ENCODE data around the gene HHATL.

Gene HHATL

DNA sequence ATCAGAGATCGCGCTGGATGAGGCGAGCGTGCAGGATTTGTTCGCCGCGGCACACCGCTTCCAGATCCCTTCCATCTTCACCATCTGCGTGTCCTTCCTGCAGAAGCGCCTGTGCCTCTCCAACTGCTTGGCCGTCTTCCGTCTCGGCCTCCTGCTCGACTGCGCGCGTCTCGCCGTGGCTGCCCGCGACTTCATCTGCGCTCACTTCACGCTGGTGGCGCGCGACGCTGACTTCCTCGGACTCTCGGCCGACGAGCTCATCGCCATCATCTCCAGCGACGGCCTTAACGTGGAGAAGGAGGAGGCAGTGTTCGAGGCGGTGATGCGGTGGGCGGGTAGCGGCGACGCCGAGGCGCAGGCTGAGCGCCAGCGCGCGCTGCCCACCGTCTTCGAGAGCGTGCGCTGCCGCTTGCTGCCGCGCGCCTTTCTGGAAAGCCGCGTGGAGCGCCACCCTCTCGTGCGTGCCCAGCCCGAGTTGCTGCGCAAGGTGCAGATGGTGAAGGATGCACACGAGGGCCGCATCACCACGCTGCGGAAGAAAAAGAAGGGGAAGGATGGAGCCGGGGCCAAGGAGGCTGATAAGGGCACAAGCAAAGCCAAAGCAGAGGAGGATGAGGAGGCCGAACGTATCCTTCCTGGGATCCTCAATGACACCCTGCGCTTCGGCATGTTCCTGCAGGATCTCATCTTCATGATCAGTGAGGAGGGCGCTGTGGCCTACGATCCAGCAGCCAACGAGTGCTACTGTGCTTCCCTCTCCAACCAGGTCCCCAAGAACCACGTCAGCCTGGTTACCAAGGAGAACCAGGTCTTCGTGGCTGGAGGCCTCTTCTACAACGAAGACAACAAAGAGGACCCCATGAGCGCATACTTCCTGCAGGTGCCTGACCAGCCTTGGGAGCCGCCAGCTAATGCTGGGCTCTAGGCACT, 16.4 kb downstream of the HHATL start:
- in situ Hi-C loops (cut with MboI; ENCODE audit: low sequenced_read_pairs) = no loop called here

DNA sequence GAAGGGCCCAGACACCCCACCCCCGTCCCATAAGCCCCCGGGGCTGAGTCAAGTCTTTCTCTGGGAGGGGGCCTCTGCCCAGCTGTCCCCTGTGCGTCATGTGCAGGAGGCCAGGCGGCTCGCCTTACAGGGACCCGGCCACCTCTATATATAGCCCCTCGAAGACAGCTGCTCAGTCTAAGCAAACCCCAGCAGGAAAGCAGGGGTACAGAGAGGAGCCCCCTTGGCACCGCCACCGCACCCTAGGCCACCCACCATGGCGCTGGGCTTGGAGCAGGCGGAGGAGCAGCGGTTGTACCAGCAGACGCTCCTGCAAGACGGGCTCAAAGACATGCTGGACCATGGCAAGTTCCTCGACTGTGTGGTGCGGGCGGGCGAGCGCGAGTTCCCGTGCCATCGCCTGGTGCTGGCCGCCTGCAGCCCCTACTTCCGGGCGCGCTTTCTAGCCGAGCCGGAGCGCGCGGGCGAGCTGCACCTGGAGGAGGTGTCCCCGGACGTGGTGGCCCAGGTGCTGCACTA, 17.2 kb downstream of the HHATL start, which contains the start of gene KLHL40:
KLHL40 (plus strand) TSS at position 175 of the 519 bp plus-strand sequence; CDS start at position 257, 82 bp downstream.
- in situ Hi-C loops (cut with MboI; ENCODE audit: low sequenced_read_pairs) = no loop called here

GRCh38 chr3:42684632-42685362, 17.8 kb downstream of the HHATL start:
- in situ Hi-C loops (cut with MboI; ENCODE audit: low sequenced_read_pairs) = no loop called here

DNA sequence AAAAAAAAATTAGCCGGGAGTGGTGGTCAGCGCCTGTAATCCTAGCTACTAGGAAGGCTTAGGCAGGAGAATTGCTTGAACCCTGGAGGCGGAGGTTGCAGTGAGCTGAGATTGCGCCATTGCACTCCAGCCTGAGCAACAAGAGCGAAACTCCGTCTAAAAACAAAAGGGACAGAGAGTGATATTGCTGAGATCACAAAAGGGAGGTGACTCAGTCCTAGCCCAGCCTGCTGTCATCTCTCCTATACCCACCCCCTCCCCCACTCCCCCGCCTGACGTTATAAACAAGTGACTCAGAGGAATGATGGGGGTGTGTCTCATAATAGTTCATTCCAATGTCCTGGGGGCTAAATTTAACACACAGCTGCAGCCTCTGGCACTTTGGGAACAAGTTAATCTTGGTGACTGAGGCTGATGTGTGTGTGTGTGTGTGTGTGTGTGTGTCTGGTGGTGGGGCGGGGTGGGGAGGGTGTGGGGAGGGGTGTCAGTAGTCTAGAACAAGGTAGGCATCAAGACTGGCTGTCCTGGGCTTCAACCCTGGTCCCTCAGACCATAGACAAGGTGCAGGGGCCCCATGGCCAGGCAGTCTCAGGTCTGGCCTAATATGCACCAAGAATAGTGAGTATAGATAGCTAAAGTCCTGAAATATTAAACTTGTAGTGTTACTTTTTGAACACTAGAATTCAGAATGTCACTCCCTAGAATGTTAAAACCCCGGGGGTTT, 18.6 kb downstream of the HHATL start:
- in situ Hi-C loops (cut with MboI; ENCODE audit: low sequenced_read_pairs) = no loop called here

GRCh38 chr3:42682301-42683070, 20.1 kb downstream of the HHATL start:
- in situ Hi-C loops (cut with MboI; ENCODE audit: low sequenced_read_pairs) = no loop called here

DNA sequence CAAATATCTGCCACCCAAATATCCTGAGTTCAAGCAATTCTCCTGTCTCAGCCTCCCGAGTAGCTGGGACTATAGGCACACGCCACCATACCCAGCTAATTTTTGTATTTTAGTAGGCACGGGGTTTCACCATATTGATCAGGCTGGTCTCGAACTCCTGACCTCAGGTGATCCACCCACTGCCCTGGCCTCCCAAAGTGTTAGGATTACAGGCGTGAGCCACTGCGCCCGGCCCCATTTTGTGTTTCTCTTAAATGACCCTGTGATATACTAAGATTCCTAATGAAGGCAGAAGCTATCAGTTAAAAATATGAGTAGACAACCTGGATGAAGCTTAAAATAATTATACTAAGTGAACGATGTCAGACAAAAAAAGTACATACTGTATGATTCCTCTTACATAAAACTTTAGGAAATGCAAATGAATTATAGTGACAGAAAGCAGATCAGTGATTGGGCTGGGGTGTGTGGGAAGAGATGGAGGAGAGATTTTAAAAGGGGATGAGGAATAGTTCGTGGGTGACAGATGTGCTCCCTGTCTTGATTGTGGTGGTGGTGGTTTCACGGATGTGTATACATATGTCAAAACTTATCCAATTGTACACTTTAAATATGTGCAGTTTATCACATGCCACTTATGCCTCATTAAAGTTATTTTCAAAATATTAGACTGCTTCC, 21.1 kb downstream of the HHATL start:
- in situ Hi-C loops (cut with MboI; ENCODE audit: low sequenced_read_pairs) = no loop called here

- in situ Hi-C loops (cut with MboI; ENCODE audit: low sequenced_read_pairs) = no loop called here
Measured at GRCh38 chr3:42680806-42681205, 21.8 kb downstream of the HHATL start.

- in situ Hi-C loops (cut with MboI; ENCODE audit: low sequenced_read_pairs) = no loop called here
Measured at GRCh38 chr3:42680271-42680670, 22.3 kb downstream of the HHATL start.

- in situ Hi-C loops (cut with MboI; ENCODE audit: low sequenced_read_pairs) = no loop called here
Measured at GRCh38 chr3:42678447-42678846, 24.2 kb downstream of the HHATL start.

- in situ Hi-C loops (cut with MboI; ENCODE audit: low sequenced_read_pairs) = no loop called here
Measured at GRCh38 chr3:42675909-42676308, 26.7 kb downstream of the HHATL start.

GRCh38 chr3:42674146-42674545, 28.5 kb downstream of the HHATL start:
- in situ Hi-C loops (cut with MboI; ENCODE audit: low sequenced_read_pairs) = no loop called here

- in situ Hi-C loops (cut with MboI; ENCODE audit: low sequenced_read_pairs) = no loop called here
Measured at GRCh38 chr3:42673082-42673481, 29.5 kb downstream of the HHATL start.

- in situ Hi-C loops (cut with MboI; ENCODE audit: low sequenced_read_pairs) = no loop called here
Measured at GRCh38 chr3:42672515-42672914, 30.1 kb downstream of the HHATL start.

DNA sequence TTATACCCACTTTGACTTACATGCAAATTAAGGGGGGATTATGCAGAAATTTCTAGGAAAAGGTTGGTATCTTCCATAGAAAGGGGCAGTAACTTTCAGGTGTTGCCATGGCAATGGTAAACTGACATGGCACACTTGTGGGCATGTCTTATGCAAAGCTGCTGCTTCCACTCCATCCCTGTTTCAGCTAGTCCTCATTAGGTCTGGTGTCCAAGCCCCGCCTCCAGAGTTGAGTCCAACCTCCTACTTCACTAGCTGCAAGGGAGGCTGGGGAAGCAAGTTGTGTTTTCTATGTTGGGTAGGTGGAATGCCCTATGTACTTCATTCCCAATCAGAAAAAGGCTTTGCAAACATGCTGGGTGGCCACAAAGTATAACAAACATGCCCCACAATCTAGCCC, 31.9 kb downstream of the HHATL start:
- in situ Hi-C loops (cut with MboI; ENCODE audit: low sequenced_read_pairs) = no loop called here

- in situ Hi-C loops (cut with MboI; ENCODE audit: low sequenced_read_pairs) = no loop called here
Measured at GRCh38 chr3:42670051-42670576, 32.5 kb downstream of the HHATL start.

- in situ Hi-C loops (cut with MboI; ENCODE audit: low sequenced_read_pairs) = no loop called here
Measured at GRCh38 chr3:42668793-42669217, 33.8 kb downstream of the HHATL start.

- in situ Hi-C loops (cut with MboI; ENCODE audit: low sequenced_read_pairs) = no loop called here
Measured at GRCh38 chr3:42668413-42668760, 34.2 kb downstream of the HHATL start.

GRCh38 chr3:42667523-42668412, 34.8 kb downstream of the HHATL start:
- in situ Hi-C loops (cut with MboI; ENCODE audit: low sequenced_read_pairs) = no loop called here

Measured in HL-60/S4 treated with retinoic acid at 250 ng/mL for 4 days and 3 days (cell line).